WERI-Rb-1 (cell line): ENCODE measurements around the gene ZNF683.

Experiments used
- DNase-seq: peaks from one replicate; pipeline ENCODE4 v3.0.0-alpha.2; 2020
- H3K27ac ChIP-seq: fragments of 250-450 bp; sonication (Bioruptor Pico); 2 replicates; pipeline ENCODE4 v1.5.1; 2020; ENCODE audit warnings: mild to moderate bottlenecking, moderate library complexity
- H3K27me3 ChIP-seq: fragments of 250-450 bp; sonication (Bioruptor Pico); 2 replicates; pipeline ENCODE4 v1.5.1; 2021; ENCODE audit warnings: mild to moderate bottlenecking, low read depth, moderate library complexity; ENCODE audit not compliant: insufficient read depth, severe bottlenecking
- H3K36me3 ChIP-seq: fragments of 250-450 bp; sonication (Bioruptor Pico); 2 replicates; pipeline ENCODE4 v1.5.1; 2020; ENCODE audit warnings: mild to moderate bottlenecking, moderate library complexity
- H3K4me3 ChIP-seq: 2 replicates; pipeline ENCODE4 v1.5.1; 2011; ENCODE audit warnings: low read depth, mild to moderate bottlenecking, control low read depth, low read length
- H3K9me3 ChIP-seq: fragments of 250-450 bp; sonication (Bioruptor Pico); 2 replicates; pipeline ENCODE4 v1.5.1; 2021; ENCODE audit warnings: mild to moderate bottlenecking, moderate library complexity; ENCODE audit not compliant: severe bottlenecking
- CTCF ChIP-seq: IDR thresholded peaks from 2 replicates; pipeline ENCODE4 v1.5.1; 2011; ENCODE audit warnings: low read depth, mild to moderate bottlenecking, control low read depth, inconsistent platforms, low read length

Gene ZNF683

GRCh38 chr1:26358411-26359384 is 13.9 kb downstream of the ZNF683 start:
- no peaks in the 10 kb centered on the region for H3K9me3 ChIP-seq
- DNase-seq: no peak
- H3K27me3 ChIP-seq: no peaks in the 10 kb centered on the region
- no peaks in the 10 kb centered on the region for H3K36me3 ChIP-seq
- no peak for TF ChIP-seq CTCF
- no peak overlapping the region for H3K4me3 ChIP-seq
- no peak overlapping the region for H3K27ac ChIP-seq

GRCh38 chr1:26357121-26357602 is 15.4 kb downstream of the ZNF683 start:
- H3K4me3 ChIP-seq: no peak overlapping the region
- H3K9me3 ChIP-seq: no peaks in the 10 kb centered on the region
- H3K36me3 ChIP-seq: no peaks in the 10 kb centered on the region
- no peak for TF ChIP-seq CTCF
- no peak overlapping the region for H3K27ac ChIP-seq
- H3K27me3 ChIP-seq: no peaks in the 10 kb centered on the region
- DNase-seq: no peak

- TF ChIP-seq CTCF: no peak
- no peaks in the 10 kb centered on the region for H3K9me3 ChIP-seq
- H3K27ac ChIP-seq: no peak overlapping the region
Measured at GRCh38 chr1:26356106-26356505, 16.4 kb downstream of the ZNF683 start.

GRCh38 chr1:26354972-26355371 is 17.6 kb downstream of the ZNF683 start:
- no peak overlapping the region for H3K4me3 ChIP-seq
- H3K36me3 ChIP-seq: no peaks in the 10 kb centered on the region
- no peak for DNase-seq
- no peaks in the 10 kb centered on the region for H3K27me3 ChIP-seq
- no peak overlapping the region for H3K27ac ChIP-seq
- TF ChIP-seq CTCF: no peak
- no peaks in the 10 kb centered on the region for H3K9me3 ChIP-seq

More at GRCh38 chr1:26356106-26356505, 16.4 kb downstream of the ZNF683 start:
- Histone ChIP-seq H3K27me3 (no peaks in the 10 kb centered on the region), H3K4me3 (no peak overlapping the region), H3K36me3 (no peaks in the 10 kb centered on the region)
- no peak for DNase-seq

- Histone ChIP-seq H3K27ac (no peak within 1 kb of the TSS), H3K9me3 (no peaks in the 10 kb centered on the region), H3K36me3 (no peaks in the 10 kb centered on the region), H3K4me3 (no peak within 1 kb of the TSS), H3K27me3 (no peaks in the 10 kb centered on the region)
- no peak for TF ChIP-seq CTCF
- no peak for DNase-seq
Measured at GRCh38 chr1:26353976-26354820, 18.4 kb downstream of the ZNF683 start, which contains the start of gene CRYBG2. Gene CRYBG2, minus strand, starts transcription at chr1:26354130. Its CDS starts 7,473 bp downstream, at chr1:26346657.
